ENCODE results near the gene PACSIN1. TPM values are rescaled to one million over a fixed set of nuclear protein-coding genes. Genes with fewer than 3 reads are reported as not detected.

PACSIN1 gene
- total RNA-seq, 1 experiment from 2014 or later: 5.0 TPM

- ChIA-PET CTCF (no interaction called here), POLR2A (no interaction called here), RAD21 (ENCODE audit: low non-redundant PET in 1 of 2, low total read pairs in 2 of 2, uncharacterized antibody in 2 of 2, unreplicated experiment in 2 of 2) (no interaction called here)
- H4K20me1 ChIP-seq (ENCODE audit: insufficient read depth): no peaks in the 10 kb centered on the region
- H3K4me3 ChIP-seq (replicated peaks in 1 of 2; ENCODE audit: low read depth in 1 of 2, low read length in 2 of 2): no peak overlapping the region
- H3K79me2 ChIP-seq (ENCODE audit: insufficient read depth, low read length): no peaks in the 10 kb centered on the region
- H3K9me2 ChIP-seq (ENCODE audit: insufficient read depth): no peaks in the 10 kb centered on the region
- DNase-seq (ENCODE audit: low read depth, low spot score) (no peak), ATAC-seq (no peak)
- TF ChIP-seq CBX3 (IDR thresholded peaks at IDR 0.05; ENCODE audit: low read depth) (no peak), ELF1 (IDR thresholded peaks at IDR 0.05; ENCODE audit: borderline replicate concordance, low read depth) (no peak), EZH2phosphoT487 (IDR thresholded peaks at IDR 0.05; ENCODE audit: borderline replicate concordance) (no peak), JUND (IDR thresholded peaks at IDR 0.05) (no peak), POLR2A (IDR thresholded peaks at IDR 0.05; ENCODE audit: borderline replicate concordance, extremely low read depth, insufficient read depth, insufficient read length) (no peak), SRF (IDR thresholded peaks at IDR 0.05; ENCODE audit: low read depth) (no peak), SP1 (IDR thresholded peaks at IDR 0.05; ENCODE audit: low read depth) (no peak), YY1 (IDR thresholded peaks at IDR 0.05; ENCODE audit: extremely low read depth, insufficient replicate concordance, low read depth, low read length) (no peak), TCF7L2 (IDR thresholded peaks at IDR 0.05; ENCODE audit: borderline replicate concordance, extremely low read depth, insufficient read depth, insufficient read length) (no peak), EGR1 (IDR thresholded peaks at IDR 0.05; ENCODE audit: low read depth) (no peak), POLR2AphosphoS5 (IDR thresholded peaks at IDR 0.05; ENCODE audit: low read depth, low read length) (no peak), SIN3A (IDR thresholded peaks at IDR 0.05; ENCODE audit: low read depth) (no peak), ZFX (IDR thresholded peaks at IDR 0.05) (no peak), FOSL1 (IDR thresholded peaks at IDR 0.05; ENCODE audit: low read depth) (no peak), ZNF274 (IDR thresholded peaks at IDR 0.05; ENCODE audit: low read depth, low read length) (no peak)
- TF ChIP-seq, protein P1, sequence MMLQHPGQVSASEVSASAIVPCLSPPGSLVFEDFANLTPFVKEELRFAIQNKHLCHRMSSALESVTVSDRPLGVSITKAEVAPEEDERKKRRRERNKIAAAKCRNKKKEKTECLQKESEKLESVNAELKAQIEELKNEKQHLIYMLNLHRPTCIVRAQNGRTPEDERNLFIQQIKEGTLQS (IDR thresholded peaks at IDR 0.05): no peak
- TF ChIP-seq, protein P2, sequence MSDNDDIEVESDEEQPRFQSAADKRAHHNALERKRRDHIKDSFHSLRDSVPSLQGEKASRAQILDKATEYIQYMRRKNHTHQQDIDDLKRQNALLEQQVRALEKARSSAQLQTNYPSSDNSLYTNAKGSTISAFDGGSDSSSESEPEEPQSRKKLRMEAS (IDR thresholded peaks at IDR 0.05): no peak
- TF ChIP-seq, protein P3, sequence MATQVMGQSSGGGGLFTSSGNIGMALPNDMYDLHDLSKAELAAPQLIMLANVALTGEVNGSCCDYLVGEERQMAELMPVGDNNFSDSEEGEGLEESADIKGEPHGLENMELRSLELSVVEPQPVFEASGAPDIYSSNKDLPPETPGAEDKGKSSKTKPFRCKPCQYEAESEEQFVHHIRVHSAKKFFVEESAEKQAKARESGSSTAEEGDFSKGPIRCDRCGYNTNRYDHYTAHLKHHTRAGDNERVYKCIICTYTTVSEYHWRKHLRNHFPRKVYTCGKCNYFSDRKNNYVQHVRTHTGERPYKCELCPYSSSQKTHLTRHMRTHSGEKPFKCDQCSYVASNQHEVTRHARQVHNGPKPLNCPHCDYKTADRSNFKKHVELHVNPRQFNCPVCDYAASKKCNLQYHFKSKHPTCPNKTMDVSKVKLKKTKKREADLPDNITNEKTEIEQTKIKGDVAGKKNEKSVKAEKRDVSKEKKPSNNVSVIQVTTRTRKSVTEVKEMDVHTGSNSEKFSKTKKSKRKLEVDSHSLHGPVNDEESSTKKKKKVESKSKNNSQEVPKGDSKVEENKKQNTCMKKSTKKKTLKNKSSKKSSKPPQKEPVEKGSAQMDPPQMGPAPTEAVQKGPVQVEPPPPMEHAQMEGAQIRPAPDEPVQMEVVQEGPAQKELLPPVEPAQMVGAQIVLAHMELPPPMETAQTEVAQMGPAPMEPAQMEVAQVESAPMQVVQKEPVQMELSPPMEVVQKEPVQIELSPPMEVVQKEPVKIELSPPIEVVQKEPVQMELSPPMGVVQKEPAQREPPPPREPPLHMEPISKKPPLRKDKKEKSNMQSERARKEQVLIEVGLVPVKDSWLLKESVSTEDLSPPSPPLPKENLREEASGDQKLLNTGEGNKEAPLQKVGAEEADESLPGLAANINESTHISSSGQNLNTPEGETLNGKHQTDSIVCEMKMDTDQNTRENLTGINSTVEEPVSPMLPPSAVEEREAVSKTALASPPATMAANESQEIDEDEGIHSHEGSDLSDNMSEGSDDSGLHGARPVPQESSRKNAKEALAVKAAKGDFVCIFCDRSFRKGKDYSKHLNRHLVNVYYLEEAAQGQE (IDR thresholded peaks at IDR 0.05; ENCODE audit: low read depth): no peak
- no peaks in the 10 kb centered on the region for H3K27me3 ChIP-seq (ENCODE audit: insufficient read depth, low read length)
- no peak overlapping the region for H2AFZ ChIP-seq (ENCODE audit: low read depth, low read length, poor library complexity, severe bottlenecking)
- H3K27ac ChIP-seq (ENCODE audit: low read depth, low read length): no peak overlapping the region
- H3K9me3 ChIP-seq (ENCODE audit: control insufficient read depth in 1 of 2, insufficient read depth in 1 of 2, low read depth in 1 of 2, low read length in 2 of 2): no peaks in the 10 kb centered on the region
- BruUV-seq (replicated peaks): no TSS peak
- H3K9ac ChIP-seq (ENCODE audit: low read length): no peak overlapping the region
- intact Hi-C loops (cut with micrococcal nuclease): no loop called here
- H3K4me1 ChIP-seq (ENCODE audit: control insufficient read depth in 1 of 2, insufficient read depth in 2 of 2, low read length in 2 of 2): no peaks in the 10 kb centered on the region
- no peaks in the 10 kb centered on the region for H3K36me3 ChIP-seq (ENCODE audit: control insufficient read depth in 1 of 2, insufficient read depth in 2 of 2, low read length in 2 of 2)
- no peak overlapping the region for H3K4me2 ChIP-seq (ENCODE audit: low read length)
Measured at GRCh38 chr6:34519971-34520644, 54.2 kb downstream of the PACSIN1 start.
